Activated gamma-delta T cell treated with Interleukin-2 at 50 U/mL for 16 hours (primary cell): ENCODE data around the gene KRTAP12-2.
"Not testable (repeated sequence)": the region's sequence is repeated elsewhere in the genome, so short reads cannot be mapped to it uniquely, and the experiment has no call there.

Experiments
- DNase-seq: peaks from one replicate; pipeline ENCODE4 v3.0.0-alpha.2; 2020

The KRTAP12-2 gene

GRCh38 chr21:44682580-44683151, 15.9 kb upstream of the KRTAP12-2 start:
- DNase-seq, result no peak

DNA sequence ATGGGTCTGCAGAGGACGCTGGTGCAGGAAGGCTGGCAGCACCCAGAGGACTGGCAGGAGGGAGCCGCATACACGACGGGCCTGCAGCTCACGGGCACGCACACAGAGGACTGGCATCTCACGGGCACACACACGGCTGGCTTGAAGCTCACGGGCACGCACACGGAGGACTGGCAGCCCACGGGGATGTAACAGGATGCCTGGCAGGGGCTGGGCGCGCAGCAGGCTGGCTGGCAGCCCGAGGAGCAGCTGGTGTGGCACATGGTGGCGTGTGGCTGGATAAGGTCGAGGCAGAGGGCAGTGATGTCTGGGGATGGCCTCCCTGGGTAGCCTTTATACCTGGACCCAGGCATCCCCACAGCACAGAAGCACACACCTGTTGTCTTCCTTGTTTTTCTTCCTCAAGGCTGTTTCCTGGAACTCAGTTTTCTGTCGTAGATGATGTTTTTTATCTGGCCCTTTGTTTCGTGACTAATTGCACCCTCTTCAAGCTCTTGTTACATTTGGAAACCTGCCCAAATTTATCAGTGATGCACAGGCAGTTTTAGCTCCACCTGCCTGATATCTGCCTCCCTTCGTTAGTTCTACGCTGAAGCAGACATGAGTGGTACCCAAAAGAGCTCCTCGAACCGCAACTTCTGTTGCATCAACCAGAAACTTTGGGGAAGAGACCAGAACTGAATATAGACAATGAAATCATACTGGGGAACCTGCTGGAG, 15.3 kb upstream of the KRTAP12-2 start, which contains the start of gene KRTAP12-1:
Gene KRTAP12-1, minus strand, starts transcription at position 303 of the 719 bp plus-strand sequence. Its CDS starts 40 bp downstream, at position 263.
- no peak for DNase-seq

DNA sequence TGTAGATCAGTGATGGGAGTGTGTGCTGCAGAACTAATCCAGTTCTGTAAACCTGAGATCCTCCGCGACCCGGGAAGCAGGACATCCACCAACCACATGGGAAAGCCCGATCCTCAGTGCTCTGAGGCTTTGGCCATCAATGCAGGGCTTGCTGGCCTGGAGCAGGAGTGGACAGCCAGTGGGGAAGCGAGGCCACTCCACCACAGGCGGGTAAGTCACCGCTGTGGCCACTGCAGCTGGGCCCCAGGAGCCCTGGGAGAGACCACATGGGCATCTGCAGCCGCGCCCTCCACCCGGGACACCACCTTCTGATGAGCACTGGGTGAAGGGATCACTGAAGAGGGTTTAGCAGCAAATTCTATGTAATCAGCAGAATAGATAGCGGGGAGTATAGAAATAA, 14.4 kb upstream of the KRTAP12-2 start:
- no peak for DNase-seq

DNA sequence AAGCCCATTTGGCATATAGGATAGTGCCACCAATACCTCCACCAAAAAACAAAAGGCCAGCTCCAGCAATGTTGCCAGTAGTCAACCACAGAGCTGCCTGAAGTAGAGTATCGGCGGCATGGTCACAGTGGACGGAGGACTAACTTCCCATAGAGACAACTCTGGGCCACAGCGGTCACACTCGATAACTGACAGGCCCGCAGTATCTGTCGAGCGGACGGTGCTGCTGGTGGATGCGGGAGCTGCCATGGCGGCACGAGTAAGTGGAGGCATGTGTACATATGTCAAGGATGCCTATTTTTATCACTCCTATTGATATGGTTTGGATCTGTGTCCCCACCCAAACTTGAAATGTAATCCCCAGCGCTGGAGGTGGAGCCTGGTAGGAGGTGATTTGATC, 11.2 kb upstream of the KRTAP12-2 start:
- DNase-seq, result no peak

- DNase-seq, result no peak
These were observed 5.2 kb upstream of the KRTAP12-2 start for GRCh38 chr21:44671911-44672310.

DNA sequence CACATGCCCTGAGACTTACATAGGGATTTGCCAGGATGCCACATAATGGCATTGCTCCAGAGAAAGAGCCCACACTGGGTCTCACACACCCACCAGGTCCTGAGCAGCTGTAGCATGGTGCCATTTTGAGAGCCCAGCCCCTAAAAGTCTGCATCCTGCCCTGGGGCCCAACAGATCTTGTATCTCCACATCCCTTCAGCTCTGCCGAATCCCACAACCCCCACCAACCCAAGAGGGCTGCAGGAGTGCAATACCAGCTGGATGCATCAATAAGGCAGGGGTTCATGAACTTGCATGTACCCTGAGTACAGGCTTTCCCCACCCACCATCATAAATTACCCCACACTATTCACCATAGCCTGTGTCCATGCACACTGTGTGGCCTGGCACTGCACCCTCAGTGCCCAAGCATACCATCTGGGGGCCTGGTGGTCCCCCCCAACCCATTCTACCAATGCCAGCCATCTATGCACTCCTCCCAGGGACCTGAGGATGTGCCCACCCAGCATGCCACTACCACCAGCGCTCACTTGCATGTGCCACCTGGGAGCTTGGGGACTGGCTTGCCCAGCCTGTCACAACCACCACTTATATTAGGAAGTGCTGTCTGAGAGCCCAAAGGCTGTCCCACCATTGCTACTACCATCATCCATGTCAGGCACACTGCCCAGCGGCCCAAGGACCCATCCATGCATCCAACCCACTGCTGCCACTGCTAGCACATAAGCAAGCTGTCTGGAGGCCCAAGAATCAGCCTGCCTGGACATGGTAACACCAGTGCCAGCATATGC, 4.1 kb upstream of the KRTAP12-2 start:
- no peak for DNase-seq

- no peak for DNase-seq
These were observed 885 bp upstream of the KRTAP12-2 start for GRCh38 chr21:44667612-44668011.

- no peak for DNase-seq
These were observed 2.0 kb downstream of the KRTAP12-2 start for GRCh38 chr21:44664691-44665090.

GRCh38 chr21:44661567-44661966, 5.2 kb downstream of the KRTAP12-2 start:
- not testable (repeated sequence) for DNase-seq

DNA sequence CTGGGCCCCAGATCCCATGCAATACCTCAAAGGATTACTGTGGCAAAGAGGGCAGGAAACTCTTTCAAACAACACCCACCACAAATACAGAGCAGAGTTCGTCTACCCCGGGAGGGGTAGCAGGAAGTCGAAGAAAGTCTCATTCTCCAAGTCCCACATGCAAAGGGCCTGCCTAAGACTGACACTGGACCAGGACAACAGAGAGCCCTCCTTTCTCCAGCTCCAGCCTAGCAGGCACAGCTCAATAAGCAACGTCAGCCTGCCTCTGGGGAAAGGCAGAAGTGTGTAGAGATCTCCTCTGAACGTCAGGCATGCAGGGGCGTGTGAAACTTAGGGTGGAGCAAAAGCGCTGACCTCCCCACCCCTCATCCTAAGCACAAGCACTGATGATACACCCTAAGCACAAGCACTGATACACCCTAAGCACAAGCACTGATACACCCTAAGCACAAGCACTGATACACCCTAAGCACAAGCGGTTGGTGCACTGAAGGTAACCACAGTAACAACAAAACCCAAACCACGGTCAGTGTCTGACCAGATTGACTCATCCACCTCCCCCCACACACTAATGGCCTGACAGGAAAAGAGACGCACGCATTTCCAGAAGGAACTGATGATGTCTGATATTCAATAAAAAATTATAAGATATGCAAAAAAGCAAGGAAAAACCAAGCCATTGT, 7.7 kb downstream of the KRTAP12-2 start:
- DNase-seq, result no peak

- no peak for DNase-seq
These were observed 8.2 kb downstream of the KRTAP12-2 start for GRCh38 chr21:44658541-44658910.

- peak; percentile 49 for DNase-seq
These were observed 8.8 kb downstream of the KRTAP12-2 start, which contains the start of gene KRTAP12-3 for GRCh38 chr21:44657635-44658540. Gene KRTAP12-3 (plus strand): TSS chr21:44657932. CDS start chr21:44657980, 48 bp downstream.

- DNase-seq, result no peak
These were observed 9.9 kb downstream of the KRTAP12-2 start for GRCh38 chr21:44656868-44657267.

- DNase-seq, result no peak
These were observed 12.1 kb downstream of the KRTAP12-2 start, which contains the start of gene KRTAP12-4 for GRCh38 chr21:44654576-44655175. Gene KRTAP12-4 (minus strand): TSS chr21:44654659. CDS start chr21:44654614, 45 bp downstream.

DNA sequence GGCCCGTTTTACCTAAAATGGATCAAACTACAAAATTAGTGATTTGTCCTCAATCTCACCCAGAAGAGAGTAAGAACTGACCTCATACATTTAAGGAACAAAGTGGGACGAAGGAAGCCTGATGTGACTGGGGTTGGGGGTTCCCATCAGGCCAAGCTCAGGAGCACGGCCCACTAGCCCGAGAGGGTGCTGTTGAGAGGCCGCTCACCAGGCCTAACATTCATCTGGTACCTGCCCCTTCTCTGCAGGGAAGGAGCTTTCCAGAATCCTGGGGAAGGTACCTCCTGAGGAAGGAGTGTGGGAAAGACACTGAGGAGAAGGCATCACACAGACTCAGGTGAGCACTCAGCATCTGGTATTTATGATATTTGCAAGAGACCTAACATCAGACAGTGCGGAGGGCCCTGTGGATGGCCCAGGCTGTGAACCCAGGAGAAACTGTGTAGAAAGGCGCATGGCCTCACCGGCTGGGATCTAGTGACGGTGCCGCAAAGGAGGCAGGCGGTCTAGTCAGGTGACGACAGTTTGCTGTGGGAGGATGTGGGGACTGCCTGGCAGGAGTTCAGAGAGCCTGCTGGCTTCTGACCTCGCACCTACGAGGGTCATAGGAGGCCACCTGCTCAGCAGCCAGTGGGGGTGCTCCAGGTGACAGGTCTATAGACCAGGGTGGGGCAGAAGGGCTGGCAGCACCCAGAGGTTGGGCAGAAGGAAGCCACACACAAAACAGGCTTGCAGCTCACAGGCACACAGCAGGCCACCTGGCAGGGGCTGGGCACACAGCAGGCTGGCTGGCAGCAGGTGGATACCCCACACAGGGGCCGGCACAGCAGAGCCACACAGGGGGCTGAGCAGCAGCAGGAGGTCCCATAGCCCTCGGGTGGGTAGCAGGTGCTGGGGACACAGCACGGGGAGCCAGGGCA, 12.8 kb downstream of the KRTAP12-2 start:
- DNase-seq, result peak; percentile 67

- DNase-seq, result no peak
These were observed 13.6 kb downstream of the KRTAP12-2 start for GRCh38 chr21:44653123-44653522.

GRCh38 chr21:44650973-44651675, 15.6 kb downstream of the KRTAP12-2 start:
- no peak for DNase-seq

DNA sequence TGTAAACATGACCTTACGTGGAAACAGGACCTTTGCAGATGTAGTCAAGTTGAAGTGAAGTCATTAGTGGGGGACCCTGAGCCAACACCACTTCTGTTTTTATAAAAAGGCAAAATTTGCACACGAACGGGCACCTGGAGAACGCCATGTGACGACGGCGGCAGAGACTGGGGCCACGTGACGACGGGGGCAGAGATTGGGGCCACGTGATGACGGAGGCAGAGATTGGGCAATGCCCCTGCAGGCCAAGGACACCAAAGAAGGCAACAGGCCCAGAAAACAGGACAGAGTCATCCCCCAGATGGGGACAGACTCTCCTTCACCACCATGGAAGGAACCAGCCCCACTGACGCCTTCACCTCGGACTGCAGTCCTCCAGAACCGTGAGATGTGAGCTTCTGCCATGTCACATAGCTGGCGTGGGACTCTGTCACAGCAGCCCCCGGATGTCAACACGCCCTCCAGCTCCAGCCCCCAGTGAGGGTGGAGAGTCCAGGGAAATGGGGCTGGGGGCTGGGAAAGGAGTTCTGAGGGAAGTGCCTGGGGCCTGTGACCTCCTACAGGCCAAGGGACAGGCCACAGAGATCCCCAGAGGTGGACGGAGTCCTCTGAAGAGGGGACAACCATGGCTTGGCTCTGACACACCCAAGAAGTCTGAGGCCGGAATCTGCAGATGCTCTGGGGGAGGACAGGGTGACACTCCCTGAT, 16.3 kb downstream of the KRTAP12-2 start:
- no peak for DNase-seq

- DNase-seq, result no peak
These were observed 17.1 kb downstream of the KRTAP12-2 start for GRCh38 chr21:44649521-44650100.
